Rectal smooth muscle tissue (tissue), 1 donor: ENCODE measurements around the gene PIK3C2G.

Experiments used
- H3K27ac ChIP-seq: one replicate; pipeline ENCODE4 v1.7.0; 2013; ENCODE audit warnings: low read depth, low read length, inconsistent platforms
- H3K27me3 ChIP-seq: one replicate; pipeline ENCODE4 v1.7.0; 2013; ENCODE audit warnings: low read length; ENCODE audit not compliant: control insufficient read depth, insufficient read depth
- H3K36me3 ChIP-seq: one replicate; pipeline ENCODE4 v1.7.0; 2013; ENCODE audit warnings: low read length; ENCODE audit not compliant: control insufficient read depth, insufficient read depth
- H3K4me1 ChIP-seq: one replicate; pipeline ENCODE4 v1.7.0; 2013; ENCODE audit warnings: low read length; ENCODE audit not compliant: control insufficient read depth, insufficient read depth
- H3K4me3 ChIP-seq: one replicate; pipeline ENCODE4 v1.7.0; 2013; ENCODE audit warnings: low read length
- H3K9ac ChIP-seq: one replicate; pipeline ENCODE4 v1.7.0; 2013; ENCODE audit warnings: low read length

Gene PIK3C2G

GRCh38 chr12:18411453-18411852 is 150.1 kb downstream of the PIK3C2G start:
- H3K4me3 ChIP-seq = no peak overlapping the region
- no peak overlapping the region for H3K27ac ChIP-seq
- no peaks in the 10 kb centered on the region for H3K36me3 ChIP-seq
- no peaks in the 10 kb centered on the region for H3K27me3 ChIP-seq
- no peaks in the 10 kb centered on the region for H3K4me1 ChIP-seq
- no peak overlapping the region for H3K9ac ChIP-seq

- H3K4me1 ChIP-seq = no peaks in the 10 kb centered on the region
- H3K36me3 ChIP-seq = no peaks in the 10 kb centered on the region
- H3K27ac ChIP-seq = no peak overlapping the region
These were observed 153.4 kb downstream of the PIK3C2G start for GRCh38 chr12:18414671-18415070.

GRCh38 chr12:18415227-18415626 is 153.9 kb downstream of the PIK3C2G start:
- H3K27ac ChIP-seq = no peak overlapping the region
- no peak overlapping the region for H3K4me3 ChIP-seq
- H3K36me3 ChIP-seq = no peaks in the 10 kb centered on the region
- H3K9ac ChIP-seq = no peak overlapping the region
- no peaks in the 10 kb centered on the region for H3K27me3 ChIP-seq
- H3K4me1 ChIP-seq = no peaks in the 10 kb centered on the region

More at GRCh38 chr12:18414671-18415070, 153.4 kb downstream of the PIK3C2G start:
- no peaks in the 10 kb centered on the region for H3K27me3 ChIP-seq
- H3K4me3 ChIP-seq = no peak overlapping the region
- no peak overlapping the region for H3K9ac ChIP-seq

GRCh38 chr12:18416412-18416811 is 155.1 kb downstream of the PIK3C2G start:
- H3K27ac ChIP-seq = no peak overlapping the region
- H3K36me3 ChIP-seq = no peaks in the 10 kb centered on the region
- no peak overlapping the region for H3K4me3 ChIP-seq
- H3K4me1 ChIP-seq = no peaks in the 10 kb centered on the region
- no peak overlapping the region for H3K9ac ChIP-seq
- H3K27me3 ChIP-seq = no peaks in the 10 kb centered on the region

GRCh38 chr12:18419311-18419710 is 158.0 kb downstream of the PIK3C2G start:
- H3K27ac ChIP-seq = no peak overlapping the region
- no peaks in the 10 kb centered on the region for H3K36me3 ChIP-seq
- no peak overlapping the region for H3K4me3 ChIP-seq
- H3K9ac ChIP-seq = no peak overlapping the region
- no peaks in the 10 kb centered on the region for H3K27me3 ChIP-seq
- H3K4me1 ChIP-seq = no peaks in the 10 kb centered on the region

- H3K4me3 ChIP-seq = no peak overlapping the region
These were observed 160.5 kb downstream of the PIK3C2G start for GRCh38 chr12:18421867-18422266.

GRCh38 chr12:18422871-18423270 is 161.6 kb downstream of the PIK3C2G start:
- Histone ChIP-seq H3K9ac (no peak overlapping the region), H3K36me3 (no peaks in the 10 kb centered on the region), H3K27ac (no peak overlapping the region), H3K4me3 (no peak overlapping the region), H3K27me3 (no peaks in the 10 kb centered on the region), H3K4me1 (no peaks in the 10 kb centered on the region)

More at GRCh38 chr12:18421867-18422266, 160.5 kb downstream of the PIK3C2G start:
- Histone ChIP-seq H3K27me3 (no peaks in the 10 kb centered on the region), H3K4me1 (no peaks in the 10 kb centered on the region), H3K9ac (no peak overlapping the region), H3K27ac (no peak overlapping the region), H3K36me3 (no peaks in the 10 kb centered on the region)

- Histone ChIP-seq H3K27ac (no peak overlapping the region), H3K27me3 (no peaks in the 10 kb centered on the region), H3K4me1 (no peaks in the 10 kb centered on the region), H3K9ac (no peak overlapping the region), H3K36me3 (no peaks in the 10 kb centered on the region), H3K4me3 (no peak overlapping the region)
These were observed 163.5 kb downstream of the PIK3C2G start for GRCh38 chr12:18424857-18425256.

- no peak overlapping the region for H3K27ac ChIP-seq
- no peak overlapping the region for H3K9ac ChIP-seq
- H3K4me3 ChIP-seq = no peak overlapping the region
These were observed 166.2 kb downstream of the PIK3C2G start for GRCh38 chr12:18427520-18427919.

GRCh38 chr12:18428416-18428815 is 167.1 kb downstream of the PIK3C2G start:
- no peak overlapping the region for H3K27ac ChIP-seq
- no peaks in the 10 kb centered on the region for H3K4me1 ChIP-seq
- no peaks in the 10 kb centered on the region for H3K36me3 ChIP-seq
- H3K9ac ChIP-seq = no peak overlapping the region
- no peaks in the 10 kb centered on the region for H3K27me3 ChIP-seq
- no peak overlapping the region for H3K4me3 ChIP-seq

More at GRCh38 chr12:18427520-18427919, 166.2 kb downstream of the PIK3C2G start:
- no peaks in the 10 kb centered on the region for H3K4me1 ChIP-seq
- no peaks in the 10 kb centered on the region for H3K27me3 ChIP-seq
- no peaks in the 10 kb centered on the region for H3K36me3 ChIP-seq

GRCh38 chr12:18429366-18429765 is 168.0 kb downstream of the PIK3C2G start:
- H3K36me3 ChIP-seq = no peaks in the 10 kb centered on the region
- no peak overlapping the region for H3K9ac ChIP-seq
- no peak overlapping the region for H3K4me3 ChIP-seq
- H3K27ac ChIP-seq = no peak overlapping the region
- H3K4me1 ChIP-seq = no peaks in the 10 kb centered on the region
- no peaks in the 10 kb centered on the region for H3K27me3 ChIP-seq

- no peak overlapping the region for H3K4me3 ChIP-seq
- no peaks in the 10 kb centered on the region for H3K4me1 ChIP-seq
- H3K27ac ChIP-seq = no peak overlapping the region
- no peaks in the 10 kb centered on the region for H3K27me3 ChIP-seq
- no peaks in the 10 kb centered on the region for H3K36me3 ChIP-seq
- H3K9ac ChIP-seq = no peak overlapping the region
These were observed 169.2 kb downstream of the PIK3C2G start for GRCh38 chr12:18430425-18431048.

GRCh38 chr12:18431771-18432170 is 170.5 kb downstream of the PIK3C2G start:
- no peaks in the 10 kb centered on the region for H3K4me1 ChIP-seq
- H3K36me3 ChIP-seq = no peaks in the 10 kb centered on the region
- no peak overlapping the region for H3K9ac ChIP-seq
- H3K27ac ChIP-seq = no peak overlapping the region
- H3K4me3 ChIP-seq = no peak overlapping the region
- H3K27me3 ChIP-seq = no peaks in the 10 kb centered on the region
